ENCODE results near the gene ABLIM2. TPM values are rescaled to one million over a fixed set of nuclear protein-coding genes. Genes with fewer than 3 reads are reported as not detected.

Gene ABLIM2
- under 1 TPM; 0.20 to 0.43 TPM for total RNA-seq

DNA sequence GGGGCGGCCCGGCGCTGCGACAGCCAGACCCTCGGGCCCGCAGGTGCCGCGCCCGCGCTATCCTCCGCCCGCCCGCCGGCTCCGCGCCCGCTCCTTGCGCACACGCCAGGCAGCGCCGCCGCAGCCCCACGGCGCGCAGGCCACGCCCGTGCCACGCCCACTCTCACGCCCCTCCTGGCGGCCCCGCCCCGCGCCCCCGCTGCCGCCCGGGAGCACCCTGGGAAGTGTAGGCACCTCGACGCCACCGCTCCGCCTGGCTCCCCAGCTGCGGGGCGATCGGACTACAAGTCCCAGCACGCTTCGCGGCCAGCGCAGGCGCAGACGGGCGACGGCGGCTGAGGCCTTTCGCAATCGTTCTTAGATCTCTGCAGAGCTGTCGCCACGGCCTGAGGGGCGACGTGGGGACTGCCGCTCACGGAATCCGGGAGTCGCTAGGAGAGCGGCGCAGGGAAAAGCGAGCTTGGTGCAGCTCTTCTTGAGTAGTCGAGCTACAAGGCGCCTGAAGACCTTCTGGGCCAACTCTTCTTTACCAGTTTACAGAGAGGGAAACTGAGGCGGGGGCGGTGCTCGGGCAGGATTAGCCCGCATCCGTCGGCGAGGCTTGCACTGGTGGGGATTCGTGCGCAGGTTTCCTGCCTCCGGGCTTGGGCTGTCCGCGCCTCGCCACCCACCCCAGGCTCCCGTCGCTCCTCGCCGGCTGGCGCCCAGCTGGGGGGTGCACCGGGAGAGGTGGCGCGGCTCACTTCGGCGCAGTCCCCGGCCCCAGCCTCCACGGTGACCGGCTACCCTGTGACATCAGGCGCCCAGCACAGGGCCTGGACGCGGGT, at the start of gene ABLIM2:
ABLIM2 (minus strand) TSS at position 104 of the 827 bp plus-strand sequence. CDS start 124 bp downstream, outside the sequence.

DNA sequence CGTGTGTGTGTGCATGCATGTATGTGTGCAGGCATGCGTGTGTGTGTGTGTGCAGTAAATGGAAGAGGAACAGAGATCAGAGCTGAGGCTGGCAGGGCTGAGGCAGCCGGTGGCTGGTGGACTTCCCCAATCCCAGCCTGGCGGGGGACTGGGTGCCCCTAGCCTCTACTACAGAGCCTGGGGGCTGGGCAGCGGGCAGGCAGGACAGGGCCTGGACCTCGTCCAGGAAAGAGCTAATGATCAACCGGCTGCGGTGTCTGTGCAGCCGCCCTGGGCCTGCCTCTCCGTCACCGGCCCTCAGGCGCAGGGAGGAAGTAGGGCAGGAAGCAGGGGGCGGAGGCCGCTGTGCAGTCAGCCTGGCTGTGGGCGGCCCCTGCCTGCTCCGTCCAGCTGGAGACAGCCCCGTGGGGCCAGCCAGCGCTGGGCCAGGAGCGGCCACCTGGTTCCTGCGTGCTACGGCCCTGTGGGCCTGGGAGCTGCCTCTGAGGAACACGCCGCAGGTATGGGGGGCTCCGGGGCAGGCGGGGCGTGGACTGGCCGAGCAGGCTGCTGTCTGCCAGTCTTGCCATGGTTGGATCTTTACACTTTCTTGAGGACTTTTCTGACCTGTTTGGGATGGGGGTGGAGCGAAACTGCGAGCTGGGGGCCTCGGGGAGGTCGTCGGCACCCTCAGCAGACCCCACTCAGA, 40.4 kb upstream of the ABLIM2 start, which contains the start of gene SH3TC1:
SH3TC1 (plus strand) TSS at position 385 of the 688 bp plus-strand sequence. CDS start 5,905 bp downstream, outside the sequence.

DNA sequence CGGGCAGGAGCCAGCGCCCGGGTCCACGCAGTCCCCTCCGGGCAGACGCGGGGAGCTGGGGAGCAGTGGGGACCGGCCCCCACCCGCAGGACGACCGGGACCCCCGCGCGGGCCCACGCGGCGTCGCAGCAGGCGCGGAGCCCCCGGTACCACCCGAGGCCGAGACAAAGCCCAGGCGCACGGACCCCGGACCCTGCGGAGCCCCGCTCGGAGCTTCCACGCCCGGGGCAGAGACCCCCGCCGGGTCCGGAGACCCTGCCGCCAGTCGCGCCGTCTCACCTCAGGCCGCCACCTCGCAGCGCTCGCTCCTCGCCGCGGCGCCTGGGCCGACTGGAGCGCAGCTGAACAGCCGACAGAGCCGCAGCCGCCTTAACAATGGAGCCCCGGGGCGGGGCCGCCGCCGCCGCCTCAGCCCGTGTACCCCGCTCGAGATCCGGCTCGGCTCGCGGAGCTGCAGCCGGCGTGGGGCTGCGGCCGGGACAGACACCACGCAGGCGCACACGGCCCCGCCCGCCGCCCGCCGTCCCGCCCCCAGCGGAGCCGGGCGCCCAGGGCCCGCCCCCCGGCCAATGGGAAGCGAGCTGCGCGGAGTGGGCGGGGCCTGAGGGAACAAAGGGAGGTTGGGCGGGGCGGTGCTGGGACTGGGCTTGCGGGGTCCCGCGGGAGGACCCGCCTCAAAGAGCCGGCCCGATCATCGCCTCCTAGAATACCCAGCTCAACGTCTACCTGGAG, 219.1 kb downstream of the ABLIM2 start, which contains the start of gene AFAP1:
AFAP1 (minus strand) TSS at position 485 of the 732 bp plus-strand sequence. CDS start 67,783 bp downstream, outside the sequence.

Small RNA genes within 50 kb of the gene (microRNA-seq; reads per million reads assigned to microRNA genes)
- gene MIR95 (ENCODE audit: borderline microRNAs expressed, borderline replicate concordance), result 35.4 reads per million, percentile 59 among the genes with 10 or more reads in this experiment

Other genes with a start within 250 kb of the ABLIM2 start
- 10 to 100 TPM; 17.1 to 18.0 TPM for gene AFAP1, start 219.0 kb downstream of the ABLIM2 start, total RNA-seq
- gene SH3TC1, start 40.5 kb upstream of the ABLIM2 start, total RNA-seq, result 10 to 100 TPM; 23.2 to 24.8 TPM
- not detected for gene HTRA3, start 110.9 kb upstream of the ABLIM2 start, total RNA-seq